IMR-90 (cell line): ENCODE results near the gene PLPP1. TPM values are rescaled to one million over a fixed set of nuclear protein-coding genes. Genes with fewer than 3 reads are reported as not detected.

Source experiments
- ATAC-seq: fragments of 200-7000 bp; cut with Tn5 transposase; 2 replicates; pipeline ENCODE4 v1.9.1; 2020; ENCODE audit warnings: low read depth, mild to moderate bottlenecking, moderate library complexity
- BruUV-seq: library from RNA; stranded (reverse); fragments of 400-500 nt; replicated peaks from 2 replicates; lab custom pipeline; 2021; lab: Mats Ljungman, UMichigan
- CTCF ChIA-PET: fragments of 300-600 bp; formaldehyde crosslinking; extraction: SDS; loops from one replicate; lab custom pipeline; 2021; ENCODE audit warnings: antibody characterized with exemption; lab: Yijun Ruan, JAX
- POLR2A ChIA-PET: fragments of 300-600 bp; sonication (Branson Sonifier 250); formaldehyde crosslinking; loops from one replicate; lab custom pipeline; 2022; ENCODE audit warnings: antibody characterized with exemption; ENCODE audit not compliant: unreplicated experiment; lab: Charles Lee
- DNase-seq: peaks from one replicate; pipeline ENCODE4 v3.0.0; 2013
- H2AFZ ChIP-seq: replicated peaks from 2 replicates; pipeline ENCODE3; 2013; ENCODE audit warnings: low read length, mild to moderate bottlenecking; ENCODE audit not compliant: poor library complexity
- H2AK5ac ChIP-seq: 2 replicates; pipeline ENCODE4 v1.6.1; 2013; ENCODE audit warnings: low read depth, low read length, inconsistent platforms
- H2AK9ac ChIP-seq: replicated peaks from 2 replicates; pipeline ENCODE3; 2013; ENCODE audit warnings: mild to moderate bottlenecking, low read depth, low read length, moderate library complexity; ENCODE audit not compliant: poor library complexity
- H2BK120ac ChIP-seq: 2 replicates; pipeline ENCODE4 v1.6.1; 2013; ENCODE audit warnings: low read depth, low read length, inconsistent platforms
- H2BK15ac ChIP-seq: 3 replicates; pipeline ENCODE4 v1.6.1; 2013; ENCODE audit warnings: low read depth, low read length, inconsistent platforms
- H2BK20ac ChIP-seq: 2 replicates; pipeline ENCODE4 v1.6.1; 2013; ENCODE audit warnings: low read depth, mild to moderate bottlenecking, inconsistent platforms, low read length, moderate library complexity
- H2BK5ac ChIP-seq: 2 replicates; pipeline ENCODE4 v1.6.1; 2013; ENCODE audit warnings: mild to moderate bottlenecking, low read depth, low read length, inconsistent platforms; ENCODE audit not compliant: poor library complexity, severe bottlenecking
- H3K14ac ChIP-seq: replicated peaks from 2 replicates; pipeline ENCODE4 v1.6.1; 2013; ENCODE audit warnings: low read depth, low read length, inconsistent platforms
- H3K18ac ChIP-seq: 2 replicates; pipeline ENCODE4 v1.6.1; 2013; ENCODE audit warnings: low read depth, low read length, control low read depth
- H3K23ac ChIP-seq: 2 replicates; pipeline ENCODE4 v1.6.1; 2013; ENCODE audit warnings: low read depth, low read length, inconsistent platforms
- H3K27ac ChIP-seq: 2 replicates; pipeline ENCODE4 v1.5.1; 2013; ENCODE audit warnings: mild to moderate bottlenecking, control low read depth, low read length; ENCODE audit not compliant: insufficient read depth
- H3K27me3 ChIP-seq: 2 replicates; pipeline ENCODE4 v1.6.1; 2013; ENCODE audit warnings: low read length; ENCODE audit not compliant: control insufficient read depth, insufficient read depth
- H3K36me3 ChIP-seq: 2 replicates; pipeline ENCODE4 v1.6.1; 2013; ENCODE audit warnings: low read length, mixed read lengths; ENCODE audit not compliant: control insufficient read depth, insufficient read depth
- H3K4ac ChIP-seq: 2 replicates; pipeline ENCODE4 v1.6.1; 2013; ENCODE audit warnings: low read depth, low read length, inconsistent platforms
- H3K4me1 ChIP-seq: 2 replicates; pipeline ENCODE4 v1.6.1; 2013; ENCODE audit warnings: low read length, mixed read lengths; ENCODE audit not compliant: control insufficient read depth, insufficient read depth
- H3K4me2 ChIP-seq: 2 replicates; pipeline ENCODE4 v1.6.1; 2013; ENCODE audit warnings: low read depth, mild to moderate bottlenecking, control low read depth, low read length, moderate library complexity
- H3K4me3 ChIP-seq: 2 replicates; pipeline ENCODE4 v1.5.1; 2013; ENCODE audit warnings: low read depth, mild to moderate bottlenecking, control low read depth, low read length, moderate library complexity; ENCODE audit not compliant: insufficient read depth
- H3K56ac ChIP-seq: 2 replicates; pipeline ENCODE4 v1.6.1; 2013; ENCODE audit warnings: low read length, inconsistent platforms; ENCODE audit not compliant: insufficient read depth; ENCODE audit errors: extremely low read depth
- H3K79me1 ChIP-seq, 2 experiments: 2 replicates each; pipeline ENCODE4 v1.6.1; 2013; ENCODE audit warnings: low read length in 2 of 2, inconsistent platforms in 1 of 2, low read depth in 1 of 2
- H3K9ac ChIP-seq: 2 replicates; pipeline ENCODE4 v1.6.1; 2013; ENCODE audit warnings: low read depth, low read length, control low read depth
- H3K9me1 ChIP-seq: 2 replicates; pipeline ENCODE4 v1.6.1; 2013; ENCODE audit warnings: low read length, inconsistent platforms; ENCODE audit not compliant: insufficient read depth
- H3K9me3 ChIP-seq: 2 replicates; pipeline ENCODE4 v1.6.1; 2013; ENCODE audit warnings: low read length; ENCODE audit not compliant: control insufficient read depth, insufficient read depth
- H4K20me1 ChIP-seq: 2 replicates; pipeline ENCODE4 v1.6.1; 2013; ENCODE audit warnings: low read length, inconsistent platforms; ENCODE audit not compliant: insufficient read depth
- H4K5ac ChIP-seq: 2 replicates; pipeline ENCODE4 v1.6.1; 2013; ENCODE audit warnings: mild to moderate bottlenecking, low read depth, low read length, control low read depth
- H4K8ac ChIP-seq, 2 experiments: 2 replicates each; pipeline ENCODE4 v1.6.1; 2013; ENCODE audit warnings: low read depth in 2 of 2, low read length in 2 of 2, control low read depth in 1 of 2, inconsistent platforms in 1 of 2
- H4K91ac ChIP-seq: 2 replicates; pipeline ENCODE4 v1.6.1; 2013; ENCODE audit warnings: low read depth, low read length, inconsistent platforms; ENCODE audit not compliant: insufficient read depth
- FOS ChIP-seq: fragments of 150-350 bp; IDR thresholded peaks from 2 replicates; pipeline ENCODE4 v1.6.1; 2016; ENCODE audit warnings: low read depth, low read length
- POLR2A ChIP-seq: IDR thresholded peaks from 2 replicates; pipeline ENCODE4 v1.6.1; 2012; ENCODE audit warnings: mild to moderate bottlenecking, low read depth, low read length
- WGBS, 2 experiments: methylation state at CpG; one replicate each; pipeline versions ENCODE4 v1.1.5 to v1.1.7; 2013; ENCODE audit warnings: missing lambda C conversion rate in 2 of 2; ENCODE audit not compliant: insufficient read length in 1 of 2; ENCODE audit errors: extremely low coverage in 2 of 2; 5-methylcytosine and 5-hydroxymethylcytosine counted together
- dilution Hi-C: fragments of 300-500 bp; cut with HindIII; formaldehyde crosslinking; loops from one replicate; pipeline ENCODE4 v1.14.3; 2018; ENCODE audit warnings: low sequenced_read_pairs; ENCODE audit not compliant: unreplicated experiment
- in situ Hi-C: fragments of 300-500 bp; cut with MboI; formaldehyde crosslinking; loops from 3 replicates; pipeline ENCODE4 v1.14.3; 2019; ENCODE audit warnings: low sequenced_read_pairs, inconsistent platforms, mixed read lengths
- intact Hi-C: fragments of 100-400 bp; cut with micrococcal nuclease; formaldehyde crosslinking; loops from 2 replicates; pipeline ENCODE4 v1.10.0; 2022
- polyA plus RNA-seq, 3 experiments: library from polyadenylated mRNA; depleted of rRNA; stranded (reverse); fragments of >200 nt; gene quantifications; 2 replicates each; pipeline ENCODE4 v1.2.3, GENCODE V29; 2012; ENCODE audit warnings: low replicate concordance in 1 of 3
- total RNA-seq: library from RNA; depleted of rRNA; stranded (reverse); fragments of >200 nt; gene quantifications from 2 replicates; pipeline ENCODE4 v1.2.3, GENCODE V29; 2012

PLPP1 gene
- total and polyA plus RNA-seq, 2 of the 4 experiments (the other 2 are of a cell fraction), result 19.2 to 21.3 TPM

DNA sequence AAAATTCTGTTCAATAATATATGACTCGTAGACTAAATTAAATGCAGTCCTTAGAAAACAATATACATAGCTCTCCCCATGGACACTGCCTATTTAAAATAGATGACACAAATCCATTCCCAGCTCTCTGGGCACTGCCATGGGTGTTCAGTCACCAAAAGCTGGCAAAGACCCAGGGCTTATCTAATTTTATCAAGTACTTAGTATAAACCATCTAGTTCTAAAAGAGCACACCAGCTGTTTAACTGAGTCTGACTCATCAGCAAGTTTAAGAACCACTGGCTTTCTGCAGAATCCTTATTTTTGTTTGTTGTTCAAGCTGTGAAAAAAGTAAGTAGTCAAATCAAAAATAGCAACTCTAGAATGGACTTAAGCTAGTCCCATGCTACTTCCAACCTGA is 107.6 kb downstream of the PLPP1 start:
- H3K79me1 ChIP-seq, result peaks cover 17 to 19% of the 10 kb centered on the region in 2 experiments
- no peak overlapping the region for H2BK15ac ChIP-seq
- no peak overlapping the region for H3K27ac ChIP-seq
- H3K56ac ChIP-seq, result no peak overlapping the region
- H3K4me3 ChIP-seq, result no peak overlapping the region
- H3K23ac ChIP-seq, result no peak overlapping the region
- H4K20me1 ChIP-seq, result peaks cover 3% of the 10 kb centered on the region; the same call in 1 of the 2 replicates
- H3K18ac ChIP-seq, result no peak overlapping the region
- H2BK120ac ChIP-seq, result no peak overlapping the region
- H4K5ac ChIP-seq, result no peak overlapping the region
- intact Hi-C loops (no loop called here), in situ Hi-C loops (no loop called here), dilution Hi-C loops (no loop called here)
- no peaks in the 10 kb centered on the region for H3K27me3 ChIP-seq
- no peak overlapping the region for H2BK20ac ChIP-seq
- no peak overlapping the region for H3K4ac ChIP-seq
- TF ChIP-seq FOS, result peak; percentile 72; the same call in 1 of the 2 replicates
- TF ChIP-seq POLR2A, result no peak
- DNase-seq, result peak; percentile 90
- H3K9ac ChIP-seq, result no peak overlapping the region
- no peak overlapping the region for H2AK9ac ChIP-seq
- no TSS peak for BruUV-seq
- no peak overlapping the region for H2BK5ac ChIP-seq
- peak; percentile 87 for ATAC-seq
- CTCF ChIA-PET, result interaction anchor here (1.7 kb wide), 1 partner anchor 12 kb away, joined by 4 read pairs; no protein-coding TSS in a partner anchor
- no peak overlapping the region for H3K14ac ChIP-seq
- H3K4me2 ChIP-seq, result no peak overlapping the region
- peaks cover 6% of the 10 kb centered on the region; the same call in 1 of the 2 replicates for H3K9me1 ChIP-seq
- no peak overlapping the region for H4K8ac ChIP-seq
- no peaks in the 10 kb centered on the region for H3K4me1 ChIP-seq
- POLR2A ChIA-PET, result no interaction called here
- WGBS, 2 experiments, result no CpG with 5 or more reads among the region's 1 CpG
- H3K36me3 ChIP-seq, result peaks cover 32% of the 10 kb centered on the region
- no peaks in the 10 kb centered on the region for H3K9me3 ChIP-seq
- no peak overlapping the region for H4K91ac ChIP-seq
- H2AK5ac ChIP-seq, result no peak overlapping the region
- no peak overlapping the region for H2AFZ ChIP-seq
